Osteocyte (in vitro differentiated cells): ENCODE measurements around the gene FBLN2. TPM values are rescaled to one million over a fixed set of nuclear protein-coding genes. Genes with fewer than 3 reads are reported as not detected.

Experiments
- DNase-seq: peaks from one replicate; pipeline ENCODE4 v3.0.0; 2021; ENCODE audit warnings: mixed read lengths; ENCODE audit not compliant: unreplicated experiment; ENCODE audit errors: extremely low spot score
- H3K27ac Mint-ChIP-seq: one replicate; pipeline ENCODE4 v1.8.0; 2021; ENCODE audit warnings: mild to moderate bottlenecking, mixed read lengths; ENCODE audit not compliant: unreplicated experiment
- H3K27me3 Mint-ChIP-seq: one replicate; pipeline ENCODE4 v1.8.0; 2021; ENCODE audit warnings: mixed read lengths; ENCODE audit not compliant: unreplicated experiment
- H3K36me3 Mint-ChIP-seq: one replicate; pipeline ENCODE4 v1.8.0; 2021; ENCODE audit warnings: mixed read lengths; ENCODE audit not compliant: unreplicated experiment
- H3K4me1 Mint-ChIP-seq: one replicate; pipeline ENCODE4 v1.8.0; 2021; ENCODE audit warnings: mixed read lengths; ENCODE audit not compliant: unreplicated experiment
- H3K4me3 Mint-ChIP-seq: one replicate; pipeline ENCODE4 v1.8.0; 2021; ENCODE audit warnings: mild to moderate bottlenecking, moderate library complexity, mixed read lengths; ENCODE audit not compliant: unreplicated experiment
- H3K9me3 Mint-ChIP-seq: one replicate; pipeline ENCODE4 v1.8.0; 2021; ENCODE audit warnings: mixed read lengths; ENCODE audit not compliant: unreplicated experiment
- total RNA-seq: library from RNA; stranded (reverse); gene quantifications from 2 replicates; pipeline ENCODE4 v1.2.1, GENCODE V29; 2021
- TF ChIP-seq, protein P1 (sequence below): fragments of 200-600 bp; sonication (generic); IDR thresholded peaks from 2 replicates; pipeline ENCODE4 v1.5.0; 2021; ENCODE audit warnings: antibody characterized with exemption, mild to moderate bottlenecking, moderate library complexity

Gene FBLN2
- total RNA-seq, 1 donor from 2014 or later, result 215 TPM

DNA sequence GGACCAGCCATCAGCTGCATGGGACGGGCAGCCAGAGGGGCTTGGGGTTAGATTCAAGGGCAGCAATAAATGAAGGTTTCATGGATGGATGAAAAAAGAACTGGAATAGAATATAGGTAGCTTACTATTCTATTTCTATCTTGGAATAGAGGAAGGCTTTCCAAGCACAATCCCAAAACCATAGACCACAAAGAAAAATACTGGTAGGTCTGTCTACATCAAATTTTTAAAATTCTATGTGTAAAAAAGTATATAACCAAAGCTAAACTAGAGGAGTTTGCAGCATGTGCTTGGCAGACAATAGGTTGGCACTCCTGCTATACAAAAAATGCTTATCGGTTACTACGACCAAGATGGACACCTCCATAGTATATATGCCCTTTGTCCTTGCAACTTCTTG, 7.2 kb upstream of the FBLN2 start:
- peaks cover 94% of the 10 kb centered on the region for H3K4me1 Mint-ChIP-seq
- peak overlapping the region; percentile 97 for H3K27ac Mint-ChIP-seq
- DNase-seq, result no peak

DNA sequence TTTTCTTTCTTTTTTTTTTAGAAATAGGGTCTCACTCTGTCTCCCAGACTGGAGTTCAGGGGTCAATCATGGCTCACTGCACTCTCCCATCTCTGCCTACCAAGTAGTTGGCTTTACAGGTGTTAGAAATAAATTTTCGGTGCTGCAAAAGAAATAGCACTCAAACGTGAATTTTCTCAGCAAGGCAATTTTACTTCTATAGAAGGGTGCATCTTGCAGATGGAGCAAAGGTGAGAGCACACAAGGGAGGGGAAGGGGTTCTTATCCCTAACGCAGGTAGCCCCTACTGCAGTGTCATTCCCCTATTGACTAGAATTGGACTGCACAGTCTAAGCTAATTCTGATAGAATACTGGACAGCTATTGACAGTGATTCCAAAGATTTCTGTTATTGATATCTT, 6.8 kb upstream of the FBLN2 start:
- H3K36me3 Mint-ChIP-seq, result peaks cover 3% of the 10 kb centered on the region
- H3K4me1 Mint-ChIP-seq, result peaks cover 94% of the 10 kb centered on the region
- H3K9me3 Mint-ChIP-seq, result no peaks in the 10 kb centered on the region
- no peak overlapping the region for H3K27ac Mint-ChIP-seq
- TF ChIP-seq, protein P1, sequence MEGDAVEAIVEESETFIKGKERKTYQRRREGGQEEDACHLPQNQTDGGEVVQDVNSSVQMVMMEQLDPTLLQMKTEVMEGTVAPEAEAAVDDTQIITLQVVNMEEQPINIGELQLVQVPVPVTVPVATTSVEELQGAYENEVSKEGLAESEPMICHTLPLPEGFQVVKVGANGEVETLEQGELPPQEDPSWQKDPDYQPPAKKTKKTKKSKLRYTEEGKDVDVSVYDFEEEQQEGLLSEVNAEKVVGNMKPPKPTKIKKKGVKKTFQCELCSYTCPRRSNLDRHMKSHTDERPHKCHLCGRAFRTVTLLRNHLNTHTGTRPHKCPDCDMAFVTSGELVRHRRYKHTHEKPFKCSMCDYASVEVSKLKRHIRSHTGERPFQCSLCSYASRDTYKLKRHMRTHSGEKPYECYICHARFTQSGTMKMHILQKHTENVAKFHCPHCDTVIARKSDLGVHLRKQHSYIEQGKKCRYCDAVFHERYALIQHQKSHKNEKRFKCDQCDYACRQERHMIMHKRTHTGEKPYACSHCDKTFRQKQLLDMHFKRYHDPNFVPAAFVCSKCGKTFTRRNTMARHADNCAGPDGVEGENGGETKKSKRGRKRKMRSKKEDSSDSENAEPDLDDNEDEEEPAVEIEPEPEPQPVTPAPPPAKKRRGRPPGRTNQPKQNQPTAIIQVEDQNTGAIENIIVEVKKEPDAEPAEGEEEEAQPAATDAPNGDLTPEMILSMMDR, result no peak
- no peak overlapping the region for H3K4me3 Mint-ChIP-seq
- H3K27me3 Mint-ChIP-seq, result no peaks in the 10 kb centered on the region
- DNase-seq, result no peak

More for the DNA sequence above, 7.2 kb upstream of the FBLN2 start:
- TF ChIP-seq, protein P1, result no peak
- H3K27me3 Mint-ChIP-seq, result no peaks in the 10 kb centered on the region
- no peak overlapping the region for H3K4me3 Mint-ChIP-seq
- no peaks in the 10 kb centered on the region for H3K9me3 Mint-ChIP-seq
- peaks cover 3% of the 10 kb centered on the region for H3K36me3 Mint-ChIP-seq

DNA sequence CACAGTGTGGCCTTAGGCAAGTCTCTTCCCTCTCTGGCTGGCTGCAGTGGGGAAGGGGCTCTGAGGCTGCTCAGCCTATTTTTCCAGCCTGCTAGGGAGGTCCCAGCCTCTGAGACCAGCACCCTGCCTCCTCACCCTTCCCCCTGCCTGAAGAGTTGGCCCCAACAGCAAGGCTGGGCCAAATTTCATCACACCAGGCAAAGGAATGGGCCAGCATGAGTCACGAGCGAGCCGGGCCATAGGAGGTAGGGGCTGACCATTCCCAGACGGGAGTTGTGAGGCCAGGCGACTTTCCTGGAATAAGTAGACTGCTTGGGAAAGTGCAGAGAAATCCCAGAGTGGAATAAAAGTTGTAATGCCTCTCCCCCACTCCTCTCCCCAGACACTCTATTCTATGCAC, 5.7 kb upstream of the FBLN2 start:
- no peak for DNase-seq
- no peaks in the 10 kb centered on the region for H3K9me3 Mint-ChIP-seq
- H3K27me3 Mint-ChIP-seq, result no peaks in the 10 kb centered on the region
- H3K4me1 Mint-ChIP-seq, result peaks cover 91% of the 10 kb centered on the region
- TF ChIP-seq, protein P1, result no peak
- H3K27ac Mint-ChIP-seq, result peak overlapping the region; percentile 87
- H3K4me3 Mint-ChIP-seq, result no peak overlapping the region
- peaks cover 3% of the 10 kb centered on the region for H3K36me3 Mint-ChIP-seq

DNA sequence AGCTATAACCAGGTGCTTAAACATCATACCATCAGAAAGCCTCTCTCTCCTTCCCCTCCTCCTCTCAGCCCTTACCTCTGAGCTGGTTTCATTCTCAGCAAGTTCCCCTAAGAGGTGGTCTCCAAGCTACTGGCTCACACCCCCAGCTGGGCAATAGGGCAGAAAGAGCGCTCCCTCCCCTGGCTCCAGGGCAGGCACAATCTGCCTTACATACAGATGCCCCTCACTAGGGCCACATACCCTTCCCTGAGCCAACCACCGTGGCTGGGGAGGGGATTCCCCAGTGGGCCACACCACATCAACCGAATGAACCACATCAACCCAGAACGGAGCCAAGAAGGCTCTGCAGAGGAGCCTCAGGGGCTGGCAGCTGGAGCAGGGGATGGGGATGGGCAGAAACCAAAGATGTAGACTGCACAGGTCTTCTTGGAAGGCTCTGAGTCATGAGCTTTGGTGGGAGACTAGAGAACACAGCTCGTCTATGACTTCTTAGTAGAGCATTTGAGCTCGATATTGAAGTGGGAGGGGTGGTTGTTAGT, 4.6 kb upstream of the FBLN2 start:
- Mint-ChIP-seq H3K4me1 (peaks cover 83% of the 10 kb centered on the region), H3K36me3 (peaks cover 3% of the 10 kb centered on the region), H3K27ac (peak overlapping the region; percentile 87), H3K9me3 (no peaks in the 10 kb centered on the region), H3K4me3 (no peak overlapping the region), H3K27me3 (no peaks in the 10 kb centered on the region)
- DNase-seq, result no peak
- TF ChIP-seq, protein P1, result no peak

DNA sequence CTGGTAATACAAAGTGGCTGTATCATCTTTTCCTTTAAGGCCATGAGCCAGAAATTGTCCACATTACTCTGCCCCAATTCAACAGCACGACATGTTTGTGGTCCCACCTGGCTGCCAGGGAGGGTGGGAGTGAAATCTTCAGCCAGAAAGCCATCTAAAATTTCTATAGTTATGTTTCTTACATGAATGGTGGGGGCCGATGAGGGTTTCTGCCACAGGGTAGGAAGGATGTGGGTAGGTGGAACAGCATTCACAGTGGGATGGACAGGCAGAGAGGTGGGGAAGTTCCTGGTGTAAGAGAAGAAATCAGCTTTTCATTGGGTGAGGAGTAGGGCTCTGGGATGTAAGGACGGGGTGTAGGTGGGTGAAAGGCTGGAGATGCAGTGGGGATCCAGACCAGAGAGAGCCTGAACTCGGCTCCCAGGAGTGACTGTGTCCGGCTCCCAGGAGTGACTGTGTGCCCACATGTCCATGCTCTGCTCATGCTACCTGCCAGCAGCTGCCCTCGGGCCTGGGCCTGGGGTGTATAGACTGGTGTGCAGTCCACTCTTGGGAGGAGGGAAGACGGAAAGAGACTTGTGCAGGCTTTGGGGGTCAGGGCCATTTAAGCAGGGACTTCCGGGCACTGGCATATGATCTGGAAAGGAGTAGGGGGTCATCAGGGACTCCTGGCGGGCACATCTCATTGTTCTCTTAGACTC, 3.8 kb upstream of the FBLN2 start:
- TF ChIP-seq, protein P1, result no peak
- no peaks in the 10 kb centered on the region for H3K27me3 Mint-ChIP-seq
- no peak for DNase-seq
- peaks cover 83% of the 10 kb centered on the region for H3K4me1 Mint-ChIP-seq
- no peak overlapping the region for H3K4me3 Mint-ChIP-seq
- peaks cover 3% of the 10 kb centered on the region for H3K36me3 Mint-ChIP-seq
- H3K9me3 Mint-ChIP-seq, result no peaks in the 10 kb centered on the region
- peak overlapping the region; percentile 87 for H3K27ac Mint-ChIP-seq
